ENCODE measurements around the gene KLHL36.

GRCh38 chr16:84652566-84652965 lies 4.3 kb downstream of the KLHL36 start:
- TF ChIP-seq CTCF (IDR thresholded peaks at IDR 0.05; ENCODE audit: low read depth, low read length, missing input control) (no peak), RAD21 (IDR thresholded peaks at IDR 0.05) (no peak), RXRA (IDR thresholded peaks at IDR 0.05) (no peak)

All from liver (tissue), 3 donors.